Smooth muscle cell (in vitro differentiated cells): ENCODE data around the gene CCDC85B. TPM values are rescaled to one million over a fixed set of nuclear protein-coding genes. Genes with fewer than 3 reads are reported as not detected.

ENCODE experiments used
- DNase-seq: peaks from one replicate; lab custom pipeline; 2025; ENCODE audit not compliant: unreplicated experiment; lab: John Stamatoyannopoulos, UW
- H2AFZ ChIP-seq: fragments of 200-600 bp; sonication (generic); 2 replicates; pipeline ENCODE4 v1.6.0; 2016; ENCODE audit warnings: antibody characterized with exemption, low read depth, mild to moderate bottlenecking
- H3F3A ChIP-seq: fragments of 200-600 bp; sonication (generic); 2 replicates; pipeline ENCODE4 v1.6.0; 2017; ENCODE audit warnings: antibody characterized with exemption, low read depth
- H3K27ac ChIP-seq: fragments of 200-600 bp; sonication (generic); 2 replicates; pipeline ENCODE4 v1.5.1; 2016; ENCODE audit warnings: low read depth, mild to moderate bottlenecking
- H3K27me3 ChIP-seq: fragments of 200-600 bp; sonication (generic); 2 replicates; pipeline ENCODE4 v1.6.1; 2016; ENCODE audit warnings: low read depth, mild to moderate bottlenecking
- H3K36me3 ChIP-seq: fragments of 200-600 bp; sonication (generic); 2 replicates; pipeline ENCODE4 v1.5.1; 2016; ENCODE audit warnings: low read depth
- H3K4me1 ChIP-seq: fragments of 200-600 bp; sonication (generic); 2 replicates; pipeline ENCODE4 v1.5.1; 2016; ENCODE audit warnings: low read depth
- H3K4me2 ChIP-seq: fragments of 200-600 bp; sonication (generic); 2 replicates; pipeline ENCODE4 v1.6.0; 2016; ENCODE audit warnings: mild to moderate bottlenecking
- H3K4me3 ChIP-seq: fragments of 200-600 bp; sonication (generic); 2 replicates; pipeline ENCODE4 v1.5.1; 2016; ENCODE audit warnings: mild to moderate bottlenecking
- H3K79me2 ChIP-seq: fragments of 200-600 bp; sonication (generic); 2 replicates; pipeline ENCODE4 v1.6.0; 2016; ENCODE audit warnings: low read depth, mild to moderate bottlenecking
- H3K9ac ChIP-seq: fragments of 200-600 bp; sonication (generic); 2 replicates; pipeline ENCODE4 v1.6.0; 2016; ENCODE audit warnings: low read depth
- H3K9me3 ChIP-seq: fragments of 200-600 bp; sonication (generic); replicated peaks from 2 replicates; pipeline ENCODE4 v1.5.1; 2016; ENCODE audit warnings: low read depth
- H4K20me1 ChIP-seq: fragments of 200-600 bp; sonication (generic); 2 replicates; pipeline ENCODE4 v1.6.0; 2016; ENCODE audit warnings: low read depth
- CTCF ChIP-seq: fragments of 200-600 bp; sonication (generic); IDR thresholded peaks from 2 replicates; pipeline ENCODE4 v1.5.1; 2017; ENCODE audit warnings: borderline replicate concordance, mild to moderate bottlenecking, antibody characterized with exemption; ENCODE audit not compliant: insufficient read depth, poor library complexity, severe bottlenecking
- WGBS: methylation state at CpG from one replicate; pipeline ENCODE4 v1.1.7; 2016; ENCODE audit warnings: low lambda C conversion rate; 5-methylcytosine and 5-hydroxymethylcytosine counted together
- polyA plus RNA-seq: library from polyadenylated mRNA; unstranded; fragments of >200 nt; fragmentation: Nextera tagmentation; extraction: Ambion mirVana; gene quantifications from 2 replicates; pipeline ENCODE4 v1.2.1, GENCODE V29; 2016
- total RNA-seq: library from RNA; depleted of rRNA; stranded (reverse); fragments of >200 nt; gene quantifications from 2 replicates; pipeline ENCODE4 v1.2.3, GENCODE V29; 2014

Gene CCDC85B
- total and polyA plus RNA-seq, 2 experiments from 2014 or later: 19.5 to 55.7 TPM

- no peaks in the 10 kb centered on the region for H3K9me3 ChIP-seq
- no peak overlapping the region for H3K27ac ChIP-seq
- 29% methylated on average over 9 of the region's 9 CpGs for WGBS
- no peak overlapping the region for H3K4me3 ChIP-seq
- no peak overlapping the region for H2AFZ ChIP-seq
- peak; percentile 40 for DNase-seq
- no peaks in the 10 kb centered on the region for H3K27me3 ChIP-seq
- H3K9ac ChIP-seq: no peak overlapping the region
- H3F3A ChIP-seq: peaks cover 12% of the 10 kb centered on the region
- no peak overlapping the region for H3K4me2 ChIP-seq
- peaks cover 5% of the 10 kb centered on the region for H4K20me1 ChIP-seq
- H3K36me3 ChIP-seq: no peaks in the 10 kb centered on the region
- peak; percentile 96 for TF ChIP-seq CTCF
- H3K79me2 ChIP-seq: peaks cover 17% of the 10 kb centered on the region
- peaks cover 11% of the 10 kb centered on the region for H3K4me1 ChIP-seq
These were observed 5.8 kb upstream of the CCDC85B start for GRCh38 chr11:65884716-65885092.

GRCh38 chr11:65885231-65885630 lies 5.2 kb upstream of the CCDC85B start:
- peaks cover 16% of the 10 kb centered on the region for H3K4me1 ChIP-seq
- peaks cover 5% of the 10 kb centered on the region for H4K20me1 ChIP-seq
- WGBS: 98% methylated on average over 7 of the region's 7 CpGs
- H3K9me3 ChIP-seq: no peaks in the 10 kb centered on the region
- H3F3A ChIP-seq: peaks cover 16% of the 10 kb centered on the region
- H3K9ac ChIP-seq: no peak overlapping the region
- no peak for DNase-seq
- H3K27ac ChIP-seq: no peak overlapping the region
- peaks cover 17% of the 10 kb centered on the region for H3K79me2 ChIP-seq
- no peak for TF ChIP-seq CTCF
- no peak overlapping the region for H3K4me2 ChIP-seq
- H3K27me3 ChIP-seq: no peaks in the 10 kb centered on the region
- no peak overlapping the region for H3K4me3 ChIP-seq
- H3K36me3 ChIP-seq: no peaks in the 10 kb centered on the region
- no peak overlapping the region for H2AFZ ChIP-seq

GRCh38 chr11:65885808-65886536 lies 4.5 kb upstream of the CCDC85B start:
- Histone ChIP-seq H3K9ac (no peak overlapping the region), H3F3A (peaks cover 16% of the 10 kb centered on the region), H3K27me3 (no peaks in the 10 kb centered on the region), H3K4me3 (no peak overlapping the region), H3K9me3 (no peaks in the 10 kb centered on the region), H2AFZ (no peak overlapping the region), H3K36me3 (no peaks in the 10 kb centered on the region), H3K79me2 (peaks cover 17% of the 10 kb centered on the region), H3K27ac (no peak overlapping the region), H3K4me1 (peaks cover 16% of the 10 kb centered on the region), H3K4me2 (no peak overlapping the region), H4K20me1 (peaks cover 9% of the 10 kb centered on the region)
- DNase-seq: no peak
- no peak for TF ChIP-seq CTCF
- WGBS: 95% methylated on average over 12 of the region's 12 CpGs
